Measurements from ENCODE around the gene ZBTB38.

The ZBTB38 gene

DNA sequence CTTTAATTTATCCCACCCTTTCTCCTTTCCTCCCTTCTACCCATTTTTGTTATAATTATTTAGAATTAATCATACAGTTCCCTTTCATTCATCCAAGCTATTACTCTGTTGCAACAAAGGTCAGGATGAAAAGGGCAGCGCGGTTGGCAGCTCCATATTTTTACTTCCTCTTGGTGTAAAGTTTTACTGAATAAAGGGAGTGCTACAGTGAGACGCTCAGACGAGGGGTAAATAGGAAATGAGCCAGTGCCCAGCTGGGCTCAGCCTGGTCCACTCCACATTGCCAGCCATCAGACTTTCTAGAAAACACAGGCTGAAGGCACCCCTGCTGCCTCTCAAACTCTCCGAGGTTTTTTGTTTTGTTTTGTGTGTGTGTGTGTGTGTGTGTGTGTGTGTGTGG, 21.9 kb upstream of the ZBTB38 start:
- DNase-seq (no peak), ATAC-seq (replicated peaks) (peak in 1 of 2 donors; percentile 25)
- peaks cover 13% of the 10 kb centered on the region in 2 donors for H3K27me3 Mint-ChIP-seq
- H3K9me3 Mint-ChIP-seq: peaks cover under 1 to 2% of the 10 kb centered on the region in 2 donors
- no peaks in the 10 kb centered on the region for H3K36me3 Mint-ChIP-seq
- no peak overlapping the region for H3K4me3 Mint-ChIP-seq
- peaks cover 4 to 8% of the 10 kb centered on the region in 2 donors for H3K4me1 Mint-ChIP-seq
- H3K27ac Mint-ChIP-seq: no peak overlapping the region

DNA sequence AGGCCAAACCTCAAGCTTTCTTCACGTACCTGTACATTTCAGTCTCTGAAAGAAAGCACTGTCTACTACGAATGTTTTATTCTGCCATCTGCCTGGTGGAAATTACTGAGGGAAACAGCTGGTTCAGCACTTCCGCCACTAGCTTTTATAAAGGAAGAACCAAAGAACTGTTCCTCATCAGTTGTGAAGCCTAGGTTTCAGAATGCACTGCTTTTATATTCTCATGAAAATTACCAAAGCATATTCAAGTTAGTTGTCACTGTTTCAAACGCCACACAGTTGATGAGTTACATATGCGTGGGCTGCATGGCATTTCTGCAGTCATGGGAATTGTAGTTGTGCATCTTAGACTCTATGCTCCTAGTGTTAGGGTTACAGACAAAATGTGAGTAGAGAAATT, 21.5 kb upstream of the ZBTB38 start:
- Mint-ChIP-seq H3K4me3 (no peak overlapping the region), H3K4me1 (peaks cover 4 to 8% of the 10 kb centered on the region in 2 donors), H3K27ac (peak overlapping the region; percentile 75), H3K9me3 (peaks cover 0 to 2% of the 10 kb centered on the region in 2 donors), H3K36me3 (no peaks in the 10 kb centered on the region), H3K27me3 (peaks cover 9% of the 10 kb centered on the region in 2 donors)
- peak in 1 of 2 donors; percentile 23 for ATAC-seq (replicated peaks)
- DNase-seq: no peak

DNA sequence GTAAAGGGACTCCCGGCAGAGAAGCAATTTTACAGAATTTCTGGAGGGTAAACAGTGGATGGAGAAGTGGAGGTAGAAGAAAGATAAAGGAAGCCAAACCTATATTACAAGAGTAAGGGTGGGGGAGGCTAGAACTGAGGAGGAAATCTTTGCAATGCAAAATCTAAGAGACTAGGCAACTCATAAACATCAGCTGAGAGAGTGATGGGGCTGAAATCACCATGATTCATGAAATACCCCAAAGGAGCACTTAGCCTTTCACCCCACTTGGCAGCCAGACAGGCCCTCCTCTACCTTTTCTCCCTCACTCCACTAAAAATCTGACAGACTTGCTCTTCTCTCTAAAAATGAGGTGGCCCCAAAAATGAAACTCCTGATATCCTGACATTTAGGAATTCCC, 19.5 kb upstream of the ZBTB38 start:
- Mint-ChIP-seq H3K4me3 (no peak overlapping the region), H3K27me3 (peaks cover 5 to 15% of the 10 kb centered on the region in 2 donors), H3K27ac (no peak overlapping the region), H3K36me3 (no peaks in the 10 kb centered on the region), H3K4me1 (peaks cover 4 to 8% of the 10 kb centered on the region in 2 donors), H3K9me3 (peaks cover 0 to 2% of the 10 kb centered on the region in 2 donors)
- DNase-seq (no peak), ATAC-seq (replicated peaks) (no peak)

DNA sequence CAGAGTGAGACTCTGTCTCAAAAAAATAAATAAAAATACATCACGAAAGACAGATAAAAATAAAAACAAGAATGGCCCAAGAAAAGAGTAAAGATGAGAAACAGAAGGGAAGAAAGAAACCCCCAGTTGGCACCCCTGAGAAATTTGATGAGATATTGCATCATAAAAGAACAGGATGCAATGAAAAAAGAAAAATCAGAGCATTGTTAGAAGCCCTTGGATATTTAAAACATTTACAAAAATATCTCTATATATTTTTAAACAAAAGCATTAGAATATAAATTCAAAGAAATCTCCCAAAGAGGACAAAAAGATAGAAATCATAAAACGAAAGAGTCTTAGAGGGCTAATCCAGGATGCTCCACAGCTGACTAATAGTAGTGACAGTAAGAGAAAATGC, 18.6 kb upstream of the ZBTB38 start:
- H3K4me3 Mint-ChIP-seq: no peak overlapping the region

DNA sequence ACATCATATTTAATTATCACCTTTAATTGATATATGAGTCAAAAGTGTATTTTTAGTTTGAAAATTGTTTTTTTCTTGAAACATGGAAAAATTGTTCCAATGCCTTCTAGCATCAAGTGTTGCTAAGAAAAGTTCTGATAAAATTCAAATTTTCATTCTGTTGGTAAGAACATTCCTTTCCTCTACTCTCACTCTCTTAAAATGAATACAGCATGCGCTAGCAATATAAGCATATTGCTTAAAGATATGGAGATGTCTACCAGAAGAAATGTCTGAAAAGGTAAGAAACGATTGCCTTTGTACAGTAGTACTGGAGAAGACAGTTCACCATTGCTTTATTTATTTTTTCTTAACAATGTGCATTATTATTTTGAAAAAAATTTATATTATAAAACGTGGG, 17.6 kb upstream of the ZBTB38 start:
- H3K4me3 Mint-ChIP-seq: no peak overlapping the region
- H3K27me3 Mint-ChIP-seq: peaks cover 9 to 21% of the 10 kb centered on the region in 2 donors
- ATAC-seq (replicated peaks) (no peak), DNase-seq (no peak)
- H3K36me3 Mint-ChIP-seq: no peaks in the 10 kb centered on the region
- H3K27ac Mint-ChIP-seq: no peak overlapping the region
- peaks cover 0 to 2% of the 10 kb centered on the region in 2 donors for H3K9me3 Mint-ChIP-seq
- H3K4me1 Mint-ChIP-seq: peaks cover under 1 to 8% of the 10 kb centered on the region in 2 donors

More for the DNA sequence above, 18.6 kb upstream of the ZBTB38 start:
- peaks cover 9 to 21% of the 10 kb centered on the region in 2 donors for H3K27me3 Mint-ChIP-seq
- no peak overlapping the region for H3K27ac Mint-ChIP-seq
- no peak for ATAC-seq (replicated peaks)
- H3K4me1 Mint-ChIP-seq: peaks cover 4 to 8% of the 10 kb centered on the region in 2 donors
- no peak for DNase-seq
- peaks cover 0 to 2% of the 10 kb centered on the region in 2 donors for H3K9me3 Mint-ChIP-seq
- H3K36me3 Mint-ChIP-seq: no peaks in the 10 kb centered on the region

DNA sequence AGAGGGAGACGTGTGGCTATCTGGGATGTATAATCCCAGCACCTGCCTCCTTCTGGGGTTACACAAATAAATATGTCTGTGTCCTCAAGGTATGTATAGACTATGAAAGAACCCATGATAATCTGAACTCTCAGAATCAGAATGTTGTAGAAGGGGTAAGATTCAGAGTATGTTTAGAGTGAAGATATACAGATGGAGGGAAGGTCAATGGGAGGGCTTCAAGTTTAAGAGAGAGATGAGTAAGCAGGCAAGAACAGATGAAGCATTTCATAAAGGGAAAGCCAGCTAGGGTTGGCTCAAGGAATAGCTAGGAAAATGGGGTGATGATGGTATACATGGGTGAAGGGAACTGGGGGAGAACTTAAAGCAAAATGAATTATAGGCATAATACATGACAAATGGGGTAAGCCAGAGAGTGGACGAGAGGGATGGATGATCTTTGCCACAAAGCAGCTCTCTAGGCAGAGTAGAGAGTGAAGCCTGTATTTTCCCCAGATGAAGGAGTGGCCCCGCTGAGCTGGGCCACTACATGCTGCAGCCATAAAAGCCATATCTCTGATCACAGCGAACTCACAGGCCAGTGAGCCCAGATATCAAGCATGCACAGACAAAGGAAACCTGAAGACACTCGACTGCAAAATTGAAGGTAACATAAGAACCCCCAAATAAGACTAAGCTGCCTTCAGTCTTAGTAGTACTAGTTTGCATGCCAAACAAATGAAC, 15.9 kb upstream of the ZBTB38 start:
- Mint-ChIP-seq H3K9me3 (peaks cover 0 to 2% of the 10 kb centered on the region in 2 donors), H3K4me3 (no peak overlapping the region), H3K4me1 (no peaks in the 10 kb centered on the region), H3K27ac (no peak overlapping the region), H3K27me3 (peaks cover 9 to 21% of the 10 kb centered on the region in 2 donors), H3K36me3 (no peaks in the 10 kb centered on the region)
- ATAC-seq (replicated peaks) (no peak), DNase-seq (no peak)

DNA sequence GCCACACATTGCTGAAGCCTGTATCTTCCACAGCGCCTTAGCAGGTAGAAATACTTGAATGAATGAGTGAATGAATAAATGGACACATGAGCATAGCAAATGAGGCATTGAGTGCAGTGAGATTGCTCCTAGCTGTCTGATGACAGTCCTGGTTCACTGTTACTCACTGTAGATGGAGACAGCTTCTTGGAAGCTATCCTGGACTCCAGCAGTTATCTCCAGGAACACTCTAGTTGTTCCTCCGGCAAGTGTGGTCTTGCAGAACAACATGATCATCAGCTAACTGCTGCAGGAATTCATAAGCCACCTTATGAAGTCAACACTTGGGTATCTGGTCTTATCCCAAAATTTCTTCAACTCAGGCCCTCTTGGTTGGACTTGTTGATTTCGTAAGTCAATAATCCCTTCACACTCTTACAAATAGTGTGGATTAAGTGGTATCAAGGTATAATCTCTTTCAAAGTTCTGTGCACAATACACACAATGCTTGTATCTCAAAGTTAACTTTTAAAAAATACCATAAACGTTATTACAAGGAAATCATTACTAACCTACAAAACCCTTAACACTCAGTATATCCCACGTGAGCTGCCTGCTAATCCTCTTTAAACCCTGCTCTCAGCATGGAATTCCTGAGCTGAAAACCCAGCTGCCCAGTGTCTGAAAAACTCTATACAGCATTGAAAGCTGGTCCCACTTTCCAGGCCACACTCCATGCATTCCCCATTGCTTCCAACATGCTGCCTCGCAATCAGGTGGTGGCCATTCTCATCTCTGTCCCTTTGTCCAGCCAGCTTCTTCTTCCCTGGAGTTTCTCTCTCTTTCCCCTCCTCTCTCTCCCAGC, 14.4 kb upstream of the ZBTB38 start:
- H3K27ac Mint-ChIP-seq: no peak overlapping the region
- H3K36me3 Mint-ChIP-seq: no peaks in the 10 kb centered on the region
- peaks cover 9 to 23% of the 10 kb centered on the region in 2 donors for H3K27me3 Mint-ChIP-seq
- H3K4me1 Mint-ChIP-seq: no peaks in the 10 kb centered on the region
- no peak overlapping the region for H3K4me3 Mint-ChIP-seq
- DNase-seq: no peak
- H3K9me3 Mint-ChIP-seq: peaks cover 0 to 2% of the 10 kb centered on the region in 2 donors
- no peak for ATAC-seq (replicated peaks)

DNA sequence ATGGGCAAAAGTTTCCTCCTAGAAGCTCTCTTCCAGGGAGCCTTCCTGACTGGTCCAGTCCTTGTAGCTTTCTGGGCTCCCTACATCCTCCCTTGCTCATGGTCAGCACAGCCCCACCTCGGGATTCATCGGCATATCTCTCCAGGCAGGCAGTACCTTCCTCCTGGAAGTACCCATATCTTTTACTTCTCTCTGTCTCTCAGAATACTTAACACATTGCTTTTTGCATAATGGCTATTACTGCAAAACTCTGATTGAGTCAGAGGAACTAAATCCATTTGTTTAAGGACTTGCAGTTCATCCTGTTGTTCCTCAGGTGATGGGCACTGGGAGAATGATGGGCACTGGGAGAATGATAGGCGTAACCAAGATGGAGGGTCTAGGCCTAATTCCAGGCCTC, 13.8 kb upstream of the ZBTB38 start:
- no peaks in the 10 kb centered on the region for H3K36me3 Mint-ChIP-seq
- peaks cover 0 to 2% of the 10 kb centered on the region in 2 donors for H3K9me3 Mint-ChIP-seq
- H3K27ac Mint-ChIP-seq: peak overlapping the region; percentile 15
- H3K27me3 Mint-ChIP-seq: peaks cover 12 to 23% of the 10 kb centered on the region in 2 donors
- no peaks in the 10 kb centered on the region for H3K4me1 Mint-ChIP-seq
- H3K4me3 Mint-ChIP-seq: no peak overlapping the region
- ATAC-seq (replicated peaks): no peak
- DNase-seq: no peak

DNA sequence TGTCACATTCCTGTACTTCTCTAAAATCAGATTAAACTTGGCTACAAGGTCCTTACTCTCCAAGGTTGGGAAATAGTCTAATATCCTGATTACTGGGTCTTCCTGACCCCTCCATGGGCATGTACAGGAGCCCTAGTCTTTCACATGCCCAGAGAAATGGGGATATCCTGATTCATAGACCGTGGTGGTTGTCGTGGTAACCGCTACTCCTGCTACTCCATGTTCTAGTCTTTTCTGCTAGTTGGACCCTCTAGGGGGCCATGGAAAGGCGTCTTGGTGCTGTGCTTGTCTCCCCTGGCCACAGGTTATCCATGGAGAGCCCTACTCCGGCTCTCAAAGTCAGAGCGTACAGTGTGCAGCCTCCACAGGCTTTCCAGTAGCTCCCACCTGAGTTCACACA, 13.1 kb upstream of the ZBTB38 start:
- Mint-ChIP-seq H3K27ac (no peak overlapping the region), H3K4me1 (no peaks in the 10 kb centered on the region), H3K36me3 (no peaks in the 10 kb centered on the region), H3K27me3 (peaks cover 12 to 25% of the 10 kb centered on the region in 2 donors), H3K9me3 (no peaks in the 10 kb centered on the region), H3K4me3 (no peak overlapping the region)
- ATAC-seq (replicated peaks): no peak
- DNase-seq: no peak

DNA sequence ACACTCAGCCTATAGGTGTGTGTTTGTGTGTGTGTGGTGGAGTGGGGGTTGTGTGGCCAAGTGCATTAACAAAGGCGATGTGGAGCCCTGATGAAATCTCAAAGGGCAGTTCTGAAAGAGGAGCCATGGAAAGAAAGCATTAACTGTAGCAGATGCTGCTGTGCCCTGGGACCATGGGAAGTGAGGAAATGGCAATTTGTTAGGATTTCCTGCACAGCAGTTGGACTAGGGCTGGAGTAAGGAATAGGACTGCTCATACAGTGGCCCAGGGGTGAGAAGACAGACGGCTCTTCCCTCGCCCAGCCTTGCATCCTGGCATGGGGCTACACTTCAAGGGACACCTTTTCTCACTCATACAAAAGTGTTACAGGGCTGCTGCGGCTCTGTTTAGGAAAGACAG, 12.3 kb upstream of the ZBTB38 start:
- Mint-ChIP-seq H3K27ac (no peak overlapping the region), H3K36me3 (no peaks in the 10 kb centered on the region), H3K4me1 (peaks cover 0 to 6% of the 10 kb centered on the region in 2 donors), H3K27me3 (peaks cover 12 to 33% of the 10 kb centered on the region in 2 donors), H3K9me3 (no peaks in the 10 kb centered on the region), H3K4me3 (no peak overlapping the region)
- no peak for DNase-seq
- ATAC-seq (replicated peaks): no peak

DNA sequence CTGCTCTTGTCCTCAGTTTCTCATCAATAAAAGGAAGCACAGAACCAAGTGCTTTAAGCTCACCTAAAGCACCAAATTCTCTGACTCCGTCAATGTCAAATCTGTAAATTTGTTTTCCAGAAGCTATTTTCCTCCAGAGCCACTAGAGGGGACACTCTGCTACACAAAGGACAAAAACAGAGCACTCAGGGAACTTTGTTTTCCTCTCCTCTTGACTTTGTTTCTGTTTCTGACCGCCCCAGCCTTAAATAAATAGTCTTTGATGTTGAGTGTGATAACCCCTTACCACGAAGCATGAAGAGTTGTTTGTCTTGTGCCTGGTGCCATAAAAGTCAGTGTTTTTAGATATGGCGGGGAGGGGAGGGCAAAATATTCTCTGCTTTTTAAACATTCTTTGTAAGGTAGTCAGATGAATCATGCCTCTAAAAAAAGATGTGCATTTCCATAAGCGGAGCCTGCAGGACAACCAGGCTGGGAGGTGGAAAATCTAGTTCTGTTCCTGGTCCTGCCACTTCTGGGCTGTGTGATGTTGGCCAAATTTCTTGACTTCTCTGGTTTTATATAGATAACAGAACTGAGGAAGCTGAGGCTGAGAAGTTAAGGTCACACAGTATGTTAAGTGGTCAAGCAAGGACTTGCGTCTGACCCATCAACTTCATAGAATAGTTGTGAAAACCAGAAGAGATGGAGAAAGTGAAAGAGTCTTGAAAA, 7.3 kb upstream of the ZBTB38 start:
- no peak overlapping the region for H3K27ac Mint-ChIP-seq
- no peak for DNase-seq
- peaks cover 0 to 2% of the 10 kb centered on the region in 2 donors for H3K36me3 Mint-ChIP-seq
- peaks cover 0 to 8% of the 10 kb centered on the region in 2 donors for H3K4me1 Mint-ChIP-seq
- H3K27me3 Mint-ChIP-seq: peaks cover 7 to 35% of the 10 kb centered on the region in 2 donors
- H3K4me3 Mint-ChIP-seq: peak overlapping the region; percentile 1 to 5
- ATAC-seq (replicated peaks): peak; percentile 50 to 62
- no peaks in the 10 kb centered on the region for H3K9me3 Mint-ChIP-seq

DNA sequence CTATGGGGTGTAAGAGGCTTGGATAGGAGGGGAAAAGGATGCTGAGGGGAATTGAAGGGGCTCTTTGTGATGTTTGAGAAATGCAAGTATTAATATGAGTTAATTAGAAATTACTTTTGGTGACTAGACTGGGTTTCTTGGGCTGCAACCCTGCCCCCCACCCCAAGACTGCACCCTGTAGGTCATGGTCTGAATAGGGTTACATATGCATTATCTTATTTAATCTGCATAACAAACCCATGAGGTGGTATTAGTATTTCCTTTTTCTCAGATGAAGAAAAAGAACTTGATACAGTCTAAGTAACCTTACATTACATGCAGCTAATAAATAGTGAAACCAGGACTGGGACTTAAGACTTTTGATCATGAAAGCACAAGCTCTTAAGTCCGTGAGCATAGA, 5.6 kb upstream of the ZBTB38 start:
- no peak overlapping the region for H3K27ac Mint-ChIP-seq
- DNase-seq: no peak
- H3K4me3 Mint-ChIP-seq: no peak overlapping the region
- peaks cover 0 to 2% of the 10 kb centered on the region in 2 donors for H3K36me3 Mint-ChIP-seq
- H3K9me3 Mint-ChIP-seq: no peaks in the 10 kb centered on the region
- peaks cover 11 to 35% of the 10 kb centered on the region in 2 donors for H3K27me3 Mint-ChIP-seq
- H3K4me1 Mint-ChIP-seq: peaks cover 6 to 17% of the 10 kb centered on the region in 2 donors
- no peak for ATAC-seq (replicated peaks)

DNA sequence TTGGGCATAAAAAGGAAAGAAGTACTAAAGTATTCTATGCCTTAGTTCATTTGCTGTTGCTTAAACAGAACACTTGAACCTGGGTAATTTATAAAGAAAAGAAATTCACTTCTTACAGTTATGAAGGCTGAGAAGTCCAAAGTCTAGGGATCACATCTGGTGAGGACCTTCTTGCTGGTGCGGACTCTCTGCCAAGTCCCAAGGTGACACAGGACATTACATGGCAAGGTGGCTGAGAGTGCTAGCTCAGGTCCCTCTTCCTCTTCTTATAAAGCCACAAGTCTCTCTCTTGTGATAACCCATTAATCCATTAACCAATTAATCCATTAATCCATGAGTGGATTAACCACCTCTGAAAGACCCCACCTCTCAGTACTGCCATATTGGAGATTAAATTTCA, 3.1 kb upstream of the ZBTB38 start:
- ATAC-seq (replicated peaks): no peak
- no peaks in the 10 kb centered on the region for H3K9me3 Mint-ChIP-seq
- peaks cover 8 to 24% of the 10 kb centered on the region in 2 donors for H3K27me3 Mint-ChIP-seq
- peaks cover 0 to 5% of the 10 kb centered on the region in 2 donors for H3K36me3 Mint-ChIP-seq
- no peak overlapping the region for H3K4me3 Mint-ChIP-seq
- peaks cover 16 to 36% of the 10 kb centered on the region in 2 donors for H3K4me1 Mint-ChIP-seq
- DNase-seq: no peak
- H3K27ac Mint-ChIP-seq: no peak overlapping the region
